Keratinocyte (primary cell): ENCODE results near the gene FAM3B.

Experiments used
- EZH2 ChIP-seq: IDR thresholded peaks from one replicate; pipeline ENCODE4 v1.6.1; 2012; ENCODE audit warnings: inconsistent platforms, mild to moderate bottlenecking, low read length, moderate library complexity
- TF ChIP-seq, protein P1 (sequence below), 3 experiments: IDR thresholded peaks in 1 of 3; conservative IDR thresholded peaks in 1 of 3; optimal IDR thresholded peaks in 1 of 3; 2 replicates in 2 of 3; 3 replicates in 1 of 3; pipeline versions ENCODE3 to v1.5.1; 2011; ENCODE audit warnings: low read length in 3 of 3, mild to moderate bottlenecking in 3 of 3, moderate library complexity in 2 of 3, control low read depth in 1 of 3, inconsistent platforms in 1 of 3; ENCODE audit not compliant: insufficient read depth in 2 of 3; ENCODE audit errors: extremely low read depth in 1 of 3

DNA sequence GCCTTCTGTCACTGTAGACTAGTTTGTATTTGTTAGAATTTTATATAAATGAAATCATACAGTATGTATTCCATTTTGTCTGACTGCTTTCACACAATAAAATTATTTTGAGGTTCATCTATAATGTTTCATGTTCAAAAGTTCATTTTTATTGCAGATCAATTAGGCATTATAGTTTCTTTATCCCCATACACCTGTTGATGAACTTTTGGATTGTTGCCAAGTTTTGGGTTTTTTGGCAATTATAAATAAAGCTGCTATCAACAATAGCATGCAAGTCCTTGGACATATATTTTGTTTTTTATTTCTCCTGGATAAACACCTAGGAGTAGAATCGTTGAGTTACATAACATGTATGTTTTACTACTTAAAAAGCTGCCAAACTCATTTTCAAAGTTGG, 47.1 kb upstream of the FAM3B start:
- TF ChIP-seq, protein P1, sequence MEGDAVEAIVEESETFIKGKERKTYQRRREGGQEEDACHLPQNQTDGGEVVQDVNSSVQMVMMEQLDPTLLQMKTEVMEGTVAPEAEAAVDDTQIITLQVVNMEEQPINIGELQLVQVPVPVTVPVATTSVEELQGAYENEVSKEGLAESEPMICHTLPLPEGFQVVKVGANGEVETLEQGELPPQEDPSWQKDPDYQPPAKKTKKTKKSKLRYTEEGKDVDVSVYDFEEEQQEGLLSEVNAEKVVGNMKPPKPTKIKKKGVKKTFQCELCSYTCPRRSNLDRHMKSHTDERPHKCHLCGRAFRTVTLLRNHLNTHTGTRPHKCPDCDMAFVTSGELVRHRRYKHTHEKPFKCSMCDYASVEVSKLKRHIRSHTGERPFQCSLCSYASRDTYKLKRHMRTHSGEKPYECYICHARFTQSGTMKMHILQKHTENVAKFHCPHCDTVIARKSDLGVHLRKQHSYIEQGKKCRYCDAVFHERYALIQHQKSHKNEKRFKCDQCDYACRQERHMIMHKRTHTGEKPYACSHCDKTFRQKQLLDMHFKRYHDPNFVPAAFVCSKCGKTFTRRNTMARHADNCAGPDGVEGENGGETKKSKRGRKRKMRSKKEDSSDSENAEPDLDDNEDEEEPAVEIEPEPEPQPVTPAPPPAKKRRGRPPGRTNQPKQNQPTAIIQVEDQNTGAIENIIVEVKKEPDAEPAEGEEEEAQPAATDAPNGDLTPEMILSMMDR (optimal IDR thresholded peaks at IDR 0.05 in 1 of 3, IDR thresholded peaks at IDR 0.05 in 1 of 3, conservative IDR thresholded peaks at IDR 0.05 in 1 of 3; ENCODE audit: extremely low read depth in 1 of 3, insufficient read depth in 2 of 3, low read length in 3 of 3) = no peak
- no peak for TF ChIP-seq EZH2
